Central memory CD4-positive, alpha-beta T cell (primary cell): ENCODE measurements around the gene TRAM1L1.

Experiments
- DNase-seq: peaks from one replicate; pipeline ENCODE4 v3.0.0; 2022
- total RNA-seq, 3 experiments: gene quantifications; one replicate each; lab custom pipeline; 2026; lab: John Stamatoyannopoulos, UW

The TRAM1L1 gene
- total RNA-seq: 0 reads per million in 3 experiments

DNA sequence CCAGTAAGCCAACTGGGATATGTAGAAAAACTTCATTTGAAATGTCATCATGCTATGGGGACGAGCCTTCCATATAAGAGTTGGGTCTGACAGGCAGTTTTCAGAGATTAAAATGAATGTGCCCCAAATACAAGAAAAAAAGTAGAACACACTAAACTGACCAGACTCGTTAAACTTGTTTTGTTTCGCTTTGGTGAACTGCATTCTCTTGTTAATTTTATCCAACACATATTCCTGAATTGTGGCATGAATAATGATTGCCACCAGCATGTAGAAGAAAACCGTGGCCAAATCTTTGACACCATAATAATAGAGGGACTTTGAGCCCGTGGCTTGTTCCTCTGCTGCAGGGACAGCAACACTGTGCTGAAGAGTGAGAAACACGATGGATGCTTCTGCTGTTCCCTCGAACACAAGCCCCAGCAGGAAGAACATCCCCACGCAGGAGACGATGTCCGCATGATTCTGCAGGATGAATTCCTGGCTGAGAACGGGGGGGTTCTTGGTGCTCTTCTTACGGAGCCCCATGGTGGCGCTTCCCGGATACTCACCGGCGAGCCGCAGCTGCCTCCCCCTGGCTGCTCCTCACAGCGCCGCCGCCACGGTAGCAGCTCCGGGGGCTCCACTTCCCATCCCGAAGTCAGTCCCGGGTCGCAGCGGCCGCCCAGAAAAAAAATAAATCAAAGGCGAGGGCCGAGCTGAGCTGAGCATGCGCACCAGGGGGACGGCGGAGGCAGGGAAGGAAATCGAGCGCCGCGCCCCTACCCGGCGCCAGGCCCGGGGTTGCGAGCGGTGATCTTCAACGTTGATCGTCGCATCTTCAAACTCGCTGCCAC lies at the start of gene TRAM1L1:
Gene TRAM1L1, minus strand, starts transcription at position 711 of the 836 bp plus-strand sequence. Its CDS starts 183 bp downstream, at position 528.
- DNase-seq: no peak

DNA sequence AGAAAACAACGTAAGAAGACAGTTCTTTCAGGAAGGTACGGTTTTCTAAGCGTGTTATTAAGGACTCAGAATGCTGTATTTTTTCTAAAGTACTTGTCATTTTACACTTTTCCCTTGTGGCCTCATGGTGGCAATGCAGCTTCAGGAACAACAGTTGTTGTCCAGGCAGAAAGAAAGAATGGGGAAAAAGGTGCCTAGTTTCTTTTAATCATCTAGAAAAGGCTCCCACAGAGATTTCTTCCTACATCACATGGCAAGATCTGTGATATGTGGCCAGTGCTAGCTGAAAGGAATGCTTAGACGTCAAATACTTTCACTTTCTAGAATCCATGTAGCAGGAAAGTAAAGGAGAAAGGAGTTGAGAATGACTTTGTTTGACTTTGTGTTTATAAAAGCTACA lies 49.0 kb upstream of the TRAM1L1 start:
- DNase-seq: no peak

DNA sequence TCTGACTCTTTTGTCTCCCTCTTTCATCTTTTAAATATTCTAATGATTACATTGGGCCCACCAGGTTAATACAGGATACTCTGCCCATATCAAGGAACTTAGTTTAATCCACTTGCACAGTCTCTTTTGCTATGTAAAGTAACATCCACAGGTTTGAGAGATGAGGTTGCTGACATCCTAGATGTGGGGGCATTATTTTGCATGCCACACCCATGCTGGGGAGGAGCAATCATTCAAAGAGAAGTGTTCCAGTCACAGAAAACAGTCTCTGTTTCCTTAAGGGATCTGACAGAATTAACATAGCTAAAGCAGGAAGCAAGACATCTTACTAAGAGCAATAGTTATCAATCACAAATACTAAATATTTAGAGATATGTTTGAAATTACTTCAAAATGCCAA lies 11.5 kb upstream of the TRAM1L1 start:
- no peak for DNase-seq

DNA sequence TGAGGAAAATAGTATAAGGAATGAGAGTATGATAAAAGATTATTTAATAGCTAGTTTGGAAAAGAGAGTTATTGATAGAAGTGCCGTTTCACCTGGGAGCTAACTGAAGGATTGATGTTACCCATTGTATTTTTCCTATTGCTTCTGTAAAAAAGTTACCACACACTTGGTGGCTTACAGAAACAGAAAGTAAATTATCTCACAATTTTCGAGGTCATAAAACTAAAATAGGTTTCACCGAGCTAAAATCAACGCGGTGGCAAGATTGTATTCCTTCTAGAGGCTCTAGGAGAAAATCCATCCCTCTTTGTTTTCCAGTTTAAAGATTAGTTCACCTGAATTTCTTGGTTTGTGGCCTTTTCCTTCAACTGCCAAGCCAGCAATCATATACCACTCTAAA lies 11.1 kb upstream of the TRAM1L1 start:
- no peak for DNase-seq

DNA sequence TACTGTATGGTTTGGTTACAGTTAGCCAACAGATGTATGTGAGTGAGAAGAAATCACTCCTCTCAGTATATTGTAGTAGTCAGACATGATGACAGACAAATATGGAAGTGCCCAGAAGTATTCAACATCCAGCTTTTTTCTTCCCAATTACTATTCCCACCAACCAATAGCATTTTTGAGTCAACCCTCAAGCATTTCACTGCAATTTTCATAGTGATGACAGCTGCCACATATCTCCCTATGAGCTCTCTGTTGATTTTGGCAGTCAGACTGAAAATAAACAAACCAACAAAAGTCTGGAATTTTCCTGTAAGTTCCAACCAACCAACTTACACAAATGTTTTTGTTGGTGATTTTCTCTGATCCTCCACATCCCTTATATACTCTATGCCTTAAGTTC lies 8.2 kb upstream of the TRAM1L1 start:
- no peak for DNase-seq

DNA sequence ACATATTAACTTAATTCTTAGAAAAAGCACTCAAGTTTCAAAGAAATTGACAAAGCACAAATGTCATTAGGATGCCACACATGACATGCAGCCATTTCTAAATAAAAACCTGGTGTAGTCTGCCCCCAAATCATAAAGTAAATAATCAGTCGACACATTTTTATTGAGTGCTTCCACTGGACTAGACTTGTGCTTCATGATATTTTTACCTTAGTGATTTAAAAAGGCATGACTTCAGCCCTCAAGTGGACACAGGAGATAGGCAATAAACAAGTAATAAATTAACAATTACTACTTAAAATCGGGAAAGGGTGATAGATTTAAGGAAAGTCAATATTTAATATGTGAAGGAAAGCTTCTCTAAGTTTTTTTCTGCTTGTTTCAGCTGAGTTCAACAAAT lies 7.6 kb downstream of the TRAM1L1 start:
- DNase-seq: no peak

DNA sequence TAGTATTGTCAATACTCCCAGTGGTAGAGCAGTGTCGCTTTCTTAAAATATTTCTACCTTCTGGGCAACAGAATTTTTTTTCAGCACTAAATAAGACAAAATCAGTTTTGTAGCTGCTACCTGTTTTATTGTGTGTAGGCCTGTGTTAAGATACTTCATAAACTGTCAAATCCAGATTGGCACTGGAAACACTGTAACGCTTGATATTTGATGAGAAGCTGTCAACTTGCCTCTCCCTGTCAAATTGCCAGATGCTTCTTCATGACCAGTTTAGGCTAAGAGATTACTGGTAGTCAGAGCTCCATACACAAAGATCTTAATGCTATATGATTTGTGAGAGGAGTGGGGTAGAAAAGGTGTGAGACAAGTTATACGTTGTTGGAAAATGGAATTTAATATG lies 17.3 kb downstream of the TRAM1L1 start:
- no peak for DNase-seq

DNA sequence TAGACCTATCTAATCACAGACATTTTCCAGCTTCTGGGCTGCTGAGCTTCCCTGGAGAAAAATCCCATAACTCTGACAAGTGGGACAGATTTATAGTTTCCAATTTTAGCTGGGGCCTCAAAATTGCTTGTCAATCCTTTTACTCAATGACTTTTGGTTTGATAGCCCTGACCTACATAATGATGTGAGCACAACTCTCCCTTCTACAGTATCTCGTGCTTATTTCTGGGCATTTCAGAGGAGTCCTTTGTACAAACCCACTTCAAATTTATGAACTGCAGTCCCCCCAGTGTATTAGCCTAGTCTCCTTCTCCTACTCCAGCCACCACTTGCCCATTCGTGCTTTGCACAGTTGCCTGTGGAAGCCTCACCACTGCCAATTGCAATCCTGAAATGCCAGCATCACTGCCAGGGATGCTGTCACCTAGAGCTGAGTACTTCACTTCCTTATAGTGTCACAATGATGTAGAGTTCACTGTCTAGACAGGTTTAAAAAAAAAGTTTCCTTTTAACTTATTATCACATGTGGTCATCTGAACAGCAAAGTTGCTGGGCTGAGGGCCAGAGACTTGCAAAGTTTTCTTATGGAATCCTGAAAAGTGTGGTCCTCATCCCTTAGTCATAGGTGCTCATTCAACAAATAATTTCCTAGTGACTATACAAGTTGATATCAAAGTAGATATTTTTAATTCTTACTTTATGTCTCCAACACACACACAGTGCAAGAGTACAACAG lies 21.2 kb downstream of the TRAM1L1 start:
- no peak for DNase-seq

DNA sequence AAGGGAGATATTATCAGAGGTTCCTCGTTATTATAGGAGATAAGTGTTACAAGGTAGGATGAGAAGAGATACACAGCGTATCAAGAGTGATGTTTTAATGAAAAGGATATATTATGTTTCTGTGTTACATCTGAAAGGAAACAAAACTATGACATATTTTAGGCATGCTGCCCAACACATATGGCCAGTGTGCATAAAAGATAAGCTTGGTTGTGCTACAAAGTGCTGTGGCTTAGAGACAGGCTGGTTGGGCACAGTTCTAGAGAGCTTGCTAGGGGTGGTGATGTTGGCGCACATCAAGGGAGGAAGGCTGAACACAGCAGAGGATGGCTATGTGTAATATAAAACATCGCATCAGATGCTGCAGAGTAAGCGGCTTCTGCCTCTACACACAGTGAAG lies 42.4 kb downstream of the TRAM1L1 start:
- no peak for DNase-seq
